GM21825 (cell line): ENCODE results near the gene KIF1B.

Source experiments
- ATAC-seq: cut with Tn5 transposase; IDR thresholded peaks from one replicate; pipeline ENCODE4 v1.9.1; 2021; ENCODE audit warnings: mild to moderate bottlenecking, moderate library complexity; ENCODE audit not compliant: unreplicated experiment

The KIF1B gene

DNA sequence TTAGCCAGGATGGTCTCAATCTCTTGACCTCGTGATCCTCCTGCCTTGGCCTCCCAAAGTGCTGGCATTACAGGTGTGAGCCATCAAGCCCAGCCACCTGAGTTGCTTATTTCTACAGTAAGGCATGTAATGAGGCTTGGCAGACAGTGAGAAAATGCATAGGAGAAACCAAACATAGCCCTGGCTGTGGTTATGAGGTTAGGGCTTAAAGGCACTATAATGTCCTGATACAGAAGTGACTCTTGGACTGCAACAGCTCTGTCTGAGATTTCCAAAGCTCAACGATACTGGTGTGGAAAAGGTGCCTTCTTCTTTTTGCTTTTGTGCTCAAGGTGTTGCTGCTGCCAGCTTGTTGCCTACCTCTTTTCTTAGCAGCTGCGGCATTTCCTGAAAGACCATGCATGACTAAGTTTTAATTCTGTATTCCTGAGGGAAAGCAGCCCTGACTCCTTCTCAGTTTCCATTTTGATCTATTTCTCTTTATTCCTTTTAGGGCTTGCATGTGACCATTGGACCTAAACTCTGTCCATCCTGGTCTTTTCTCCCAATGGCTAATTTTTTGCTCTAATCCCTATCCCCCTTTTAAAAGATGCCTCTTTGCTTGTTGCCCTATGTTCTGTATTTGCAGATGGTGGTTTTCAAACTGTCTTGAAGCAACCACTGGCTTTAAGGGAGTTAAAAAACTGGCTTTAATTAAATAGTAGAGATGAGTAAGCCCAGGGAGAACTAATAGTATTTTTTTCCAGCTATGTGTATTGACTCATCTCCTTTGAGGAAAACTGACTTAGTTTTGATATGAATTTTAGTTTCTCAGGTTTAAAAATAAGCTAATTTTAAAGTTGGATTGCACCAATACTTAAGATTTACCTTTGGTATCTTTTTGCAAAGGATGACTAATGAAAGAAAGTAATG lies 70.3 kb downstream of the KIF1B start:
- no peak for ATAC-seq

DNA sequence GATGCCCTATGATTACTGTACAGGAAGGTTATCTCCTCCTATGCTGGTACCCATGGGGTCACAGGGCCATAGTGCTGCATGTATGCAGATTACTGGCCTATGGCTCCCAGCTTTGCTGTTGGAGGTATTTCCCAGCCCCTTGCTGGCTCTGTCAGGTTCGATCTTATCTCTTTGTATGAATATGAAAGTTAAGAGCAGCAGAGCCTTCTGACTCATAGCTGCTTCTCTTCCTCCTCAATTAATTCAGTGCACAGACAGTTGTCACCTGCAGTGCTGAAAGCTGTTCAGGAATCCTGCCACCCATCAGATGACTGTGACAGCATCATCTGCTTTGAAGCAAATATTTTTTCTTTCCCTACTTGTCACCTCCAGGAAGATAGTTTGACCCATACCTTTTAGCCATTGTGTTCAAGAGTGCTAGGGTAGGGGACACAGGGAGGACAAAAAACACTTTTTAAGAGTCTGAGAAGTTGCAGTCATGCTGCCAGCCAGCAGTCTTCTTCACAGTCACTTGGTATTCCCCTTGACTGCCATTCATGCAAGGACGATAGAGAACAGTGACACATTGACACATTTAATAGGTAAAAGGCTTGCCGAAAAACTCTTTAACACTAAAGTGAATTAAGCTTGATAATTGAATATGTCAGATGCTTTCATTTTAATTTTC lies 73.1 kb downstream of the KIF1B start:
- ATAC-seq, result peak; percentile 63

DNA sequence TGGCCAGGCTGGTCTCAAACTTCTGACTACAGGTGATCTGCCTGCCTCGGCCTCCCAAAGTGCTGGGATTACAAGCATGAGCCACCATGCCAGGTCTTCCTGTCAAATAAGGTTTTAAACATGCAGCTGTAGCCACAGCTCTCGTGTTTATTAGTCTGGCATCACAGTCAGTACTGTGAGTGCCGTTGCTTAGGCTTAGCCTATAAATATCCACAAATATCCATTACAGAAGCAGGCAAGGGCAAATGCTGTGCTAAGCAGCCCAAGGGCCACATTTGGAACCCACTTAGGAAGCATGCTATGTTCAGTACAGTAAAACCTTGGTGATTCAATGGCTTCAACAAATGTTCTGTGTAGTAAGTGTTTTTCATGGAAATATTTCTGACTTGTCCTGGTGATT lies 75.9 kb downstream of the KIF1B start:
- ATAC-seq, result no peak

DNA sequence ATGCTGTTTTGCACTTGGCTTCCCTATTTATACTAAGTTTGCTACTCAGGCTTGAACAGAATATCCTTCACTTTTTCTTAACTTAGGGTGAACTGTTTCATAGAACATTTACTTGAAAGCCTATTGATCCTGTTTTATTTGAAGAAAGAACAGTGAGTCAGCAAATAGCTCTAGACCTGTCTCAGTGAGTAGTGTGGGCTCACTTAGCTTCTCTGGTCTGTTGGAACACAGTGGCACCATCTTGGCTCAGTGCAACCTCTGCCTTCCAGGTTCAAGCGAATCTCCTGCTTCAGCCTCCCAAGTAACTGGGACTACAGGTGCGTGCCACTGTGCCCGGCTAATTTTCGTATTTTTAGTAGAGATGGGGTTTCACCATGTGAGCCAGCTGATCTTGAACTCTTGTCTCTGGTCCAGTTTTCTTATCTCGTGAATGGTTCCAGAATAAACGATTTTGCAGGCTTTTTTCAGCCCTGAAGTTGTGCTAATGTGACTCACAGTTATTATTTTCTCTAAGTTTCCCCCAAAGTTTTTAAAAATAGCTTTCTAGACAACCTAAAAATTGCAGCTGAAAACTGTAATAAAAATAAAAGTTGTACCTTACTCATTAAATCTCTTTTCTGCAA lies 76.8 kb downstream of the KIF1B start:
- no peak for ATAC-seq

DNA sequence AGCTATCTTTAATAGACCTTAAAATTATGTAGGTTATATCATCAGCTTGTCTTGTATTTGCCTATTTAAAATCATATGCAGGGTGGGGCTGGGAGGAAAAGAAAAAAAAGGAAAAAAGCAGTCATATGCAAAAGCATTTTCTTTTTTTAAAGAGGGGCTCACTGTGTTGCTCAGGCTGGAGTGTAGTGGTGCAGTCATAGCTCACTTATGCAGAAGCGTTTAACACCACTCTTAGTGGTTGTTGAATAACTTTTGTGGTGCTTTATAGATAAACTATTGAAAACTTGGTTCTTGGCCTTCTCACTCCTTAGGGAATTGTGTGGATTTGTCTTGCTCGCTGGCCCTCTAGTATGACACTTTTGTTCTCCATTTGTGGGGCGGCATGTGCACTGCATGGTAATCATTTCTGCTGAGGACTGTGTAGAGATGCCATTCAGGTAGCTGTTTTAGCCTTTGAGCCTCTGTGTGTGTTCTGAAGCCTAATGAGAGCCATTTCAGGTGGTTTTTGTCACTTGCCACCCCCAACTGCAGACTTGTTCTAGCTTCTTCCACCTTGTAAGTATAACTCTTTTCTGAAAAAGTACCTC lies 77.8 kb downstream of the KIF1B start:
- ATAC-seq, result no peak

DNA sequence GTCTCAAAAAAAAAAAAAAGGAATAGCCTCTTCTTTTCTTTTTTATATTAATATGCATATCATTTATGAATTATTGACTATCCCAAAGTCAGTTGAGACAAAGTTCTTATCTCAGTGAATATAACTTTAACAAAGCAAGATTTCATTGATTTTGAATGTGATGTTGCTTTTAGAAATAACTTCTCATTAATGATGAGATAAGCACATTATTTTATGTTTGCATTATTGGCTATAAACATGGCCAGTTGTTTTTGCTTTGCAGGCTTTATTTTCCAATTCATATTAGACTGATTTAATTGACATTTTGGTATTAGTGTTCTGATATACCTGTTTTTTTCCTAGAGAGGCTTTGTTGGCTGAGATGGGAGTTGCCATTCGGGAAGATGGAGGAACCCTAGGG lies 81.3 kb downstream of the KIF1B start:
- ATAC-seq, result no peak

DNA sequence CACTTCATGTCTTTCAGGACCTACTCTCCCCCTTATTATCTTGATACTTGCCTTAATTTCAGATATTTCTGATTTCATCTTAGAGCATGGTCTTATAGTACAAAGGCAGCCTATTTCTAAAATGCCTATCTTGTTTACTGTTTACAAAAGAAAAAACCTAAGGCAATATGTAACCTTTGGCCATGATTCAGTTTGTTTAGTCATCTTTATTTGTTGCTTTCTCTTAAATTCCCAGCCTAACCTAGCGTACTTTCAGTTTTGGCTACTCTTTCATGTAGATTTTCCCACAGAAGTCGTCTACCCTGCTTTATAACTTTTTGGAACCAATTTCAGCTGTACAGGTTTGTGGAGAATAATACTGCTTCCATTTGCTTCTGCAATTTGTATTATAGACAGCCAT lies 81.8 kb downstream of the KIF1B start:
- ATAC-seq, result no peak

DNA sequence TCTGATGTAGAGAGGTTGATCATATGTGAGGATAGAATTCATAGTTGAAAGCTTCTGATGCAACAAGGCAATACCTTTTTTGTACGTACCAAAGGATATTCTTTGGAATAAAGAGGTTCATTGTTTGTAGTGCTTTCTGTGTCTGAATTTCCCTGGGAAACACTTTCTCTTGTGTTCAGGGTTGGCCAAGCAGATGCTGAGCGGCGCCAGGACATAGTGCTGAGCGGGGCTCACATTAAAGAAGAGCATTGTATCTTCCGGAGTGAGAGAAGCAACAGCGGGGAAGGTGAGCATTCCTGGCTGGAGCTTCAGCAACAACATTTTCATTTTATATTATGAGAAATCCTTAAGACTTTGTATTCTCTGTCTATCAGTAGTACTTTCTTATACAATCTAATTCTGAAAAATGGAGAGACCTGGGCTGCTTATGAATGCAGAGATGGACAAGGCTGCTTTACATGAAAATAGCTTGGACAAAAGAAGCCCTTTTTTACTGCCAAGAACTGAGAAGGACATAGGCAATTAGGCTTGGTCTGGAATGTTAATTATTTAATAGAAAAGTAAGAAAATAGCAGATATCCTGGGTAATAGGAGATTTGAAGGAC lies 85.2 kb downstream of the KIF1B start:
- ATAC-seq, result no peak

DNA sequence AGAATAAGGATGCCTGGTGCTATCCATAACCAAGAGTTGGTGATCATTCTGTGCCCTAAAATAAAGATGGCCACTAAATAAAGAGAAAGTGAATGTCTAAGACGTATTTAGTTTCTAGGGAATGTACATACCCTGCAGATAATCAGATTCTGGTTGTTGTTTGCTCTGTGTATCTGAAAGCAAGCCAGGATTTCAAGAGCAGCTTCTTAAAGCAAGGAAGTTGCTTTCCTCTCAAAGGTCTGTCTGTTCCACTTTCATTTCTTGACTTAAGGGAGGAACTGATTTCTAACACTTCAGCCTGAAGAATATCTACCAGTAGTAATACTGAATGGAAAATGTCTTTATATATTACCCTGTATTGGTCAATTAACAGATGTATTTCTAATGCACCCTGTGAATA lies 88.8 kb downstream of the KIF1B start:
- ATAC-seq, result no peak

DNA sequence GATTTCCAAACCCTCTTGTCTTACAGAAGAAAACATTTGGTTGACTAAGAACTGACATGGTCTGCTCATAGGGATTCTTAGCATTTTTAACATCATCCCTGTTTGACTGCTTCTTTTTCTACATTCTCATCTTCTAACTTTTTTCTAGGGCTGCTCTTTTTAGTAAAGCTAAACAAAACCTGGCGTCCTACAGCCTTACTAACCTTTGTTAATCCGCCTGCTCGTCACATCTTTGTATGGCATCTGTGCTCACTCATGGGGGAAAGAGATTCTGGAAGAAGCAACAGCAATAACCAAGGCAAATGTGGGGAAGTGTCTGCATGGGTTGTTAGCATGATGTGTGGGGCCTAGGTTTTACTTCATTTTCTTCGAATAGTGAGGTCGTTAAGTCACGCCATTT lies 92.0 kb downstream of the KIF1B start:
- no peak for ATAC-seq

DNA sequence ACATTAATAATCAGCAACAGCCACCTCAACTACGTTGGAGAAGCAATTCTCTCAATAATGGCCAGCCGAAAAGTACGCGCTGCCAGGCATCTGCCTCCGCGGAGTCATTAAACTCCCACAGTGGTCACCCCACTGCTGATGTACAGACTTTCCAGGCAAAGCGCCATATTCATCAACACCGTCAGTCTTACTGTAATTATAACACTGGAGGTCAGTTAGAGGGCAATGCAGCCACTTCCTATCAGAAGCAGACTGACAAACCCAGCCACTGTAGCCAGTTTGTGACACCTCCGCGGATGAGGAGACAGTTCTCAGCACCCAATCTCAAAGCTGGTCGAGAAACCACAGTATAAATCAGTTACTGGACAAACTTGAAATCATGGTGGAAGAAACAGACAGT lies 93.9 kb downstream of the KIF1B start:
- no peak for ATAC-seq

DNA sequence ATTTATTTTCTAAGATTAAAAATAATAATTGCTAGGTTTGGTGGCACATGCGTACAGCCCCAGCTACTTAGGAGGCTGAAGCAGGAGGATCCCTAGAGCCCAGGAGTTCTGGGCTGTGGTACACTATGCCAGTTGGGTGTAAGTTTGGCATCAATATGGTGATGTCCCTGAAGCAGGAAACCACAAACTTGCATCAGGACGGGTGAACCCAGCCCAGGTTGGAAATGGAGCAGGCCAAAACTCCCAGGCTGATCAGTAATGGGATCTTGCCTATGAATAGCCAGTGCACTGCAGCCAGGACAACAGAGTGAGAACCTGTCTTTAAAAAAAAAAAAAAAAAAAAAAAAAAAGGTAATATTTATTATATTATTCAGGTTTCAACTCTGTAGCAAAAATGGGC lies 96.1 kb downstream of the KIF1B start:
- no peak for ATAC-seq

DNA sequence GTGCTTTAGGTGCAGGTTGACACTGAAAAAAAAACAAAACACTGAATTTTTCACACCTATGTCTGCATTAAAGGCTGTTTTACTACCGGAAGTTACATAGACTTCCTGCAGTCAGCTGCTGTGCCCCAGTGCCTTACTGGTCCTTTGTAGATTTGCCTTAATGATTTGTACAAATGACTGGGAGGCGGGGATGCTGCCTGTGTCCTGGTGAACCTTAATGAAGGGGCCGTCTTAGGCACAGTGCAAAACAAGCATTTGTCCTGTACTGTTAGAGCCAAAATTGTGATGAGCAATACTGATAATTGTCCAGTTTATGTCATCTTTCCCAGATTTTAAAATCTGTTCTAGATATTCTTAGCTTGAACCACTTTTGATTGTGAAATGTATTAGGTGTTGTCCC lies 97.6 kb downstream of the KIF1B start:
- no peak for ATAC-seq

DNA sequence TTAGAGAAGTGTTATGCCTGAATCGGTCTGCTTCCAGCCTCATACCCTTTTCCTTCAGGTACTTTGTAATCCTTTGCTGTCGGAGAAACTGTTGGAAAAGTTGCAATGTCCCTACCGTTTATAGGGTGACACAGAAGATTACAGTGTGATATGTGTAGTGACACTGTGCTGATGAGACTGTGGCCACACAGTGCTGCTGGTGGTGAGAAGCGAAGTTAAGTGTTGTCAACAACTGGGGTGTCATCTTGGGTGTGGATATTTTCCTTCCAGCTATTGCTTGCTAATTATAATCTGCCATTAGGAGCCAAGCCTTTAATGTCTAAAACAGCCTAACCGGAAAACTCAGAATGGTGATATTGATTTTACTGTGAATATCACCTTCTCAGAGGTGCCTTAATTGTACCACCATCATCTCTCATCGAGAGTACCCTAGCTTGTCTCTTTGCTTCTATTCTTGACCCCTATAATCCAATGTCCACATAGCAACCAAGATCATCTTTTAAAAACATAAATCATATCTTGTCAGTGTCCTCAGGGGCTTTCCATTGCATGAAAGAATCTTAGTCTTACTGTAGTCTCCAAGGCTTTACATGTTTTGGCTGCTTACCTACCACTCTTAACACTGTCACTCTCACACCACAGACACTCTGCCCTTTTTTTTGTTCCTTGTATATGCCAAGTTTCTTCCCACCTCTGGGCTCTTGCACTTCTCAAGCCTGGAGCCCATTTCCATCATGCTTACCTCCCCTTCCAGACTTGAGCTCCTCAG lies 99.1 kb downstream of the KIF1B start:
- no peak for ATAC-seq

DNA sequence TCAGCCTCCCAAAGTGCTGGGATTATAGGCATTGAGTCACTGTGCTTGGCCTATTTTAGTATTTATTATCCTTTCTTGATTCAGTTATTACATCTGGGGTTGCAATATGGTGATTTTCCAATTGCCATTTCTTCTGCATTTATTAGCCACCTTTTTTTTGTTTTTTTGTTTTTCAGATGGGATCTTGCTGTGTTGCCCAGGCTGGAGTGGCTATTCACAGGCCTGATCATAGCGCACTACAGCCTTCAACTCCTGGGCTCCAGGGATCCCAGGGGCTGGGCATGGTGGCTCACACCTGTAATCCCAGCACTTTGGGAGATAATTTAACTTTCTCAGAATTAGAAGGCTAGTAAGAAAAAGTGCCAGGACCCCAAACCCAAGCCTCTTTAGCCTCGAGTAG lies 106.4 kb downstream of the KIF1B start:
- no peak for ATAC-seq

DNA sequence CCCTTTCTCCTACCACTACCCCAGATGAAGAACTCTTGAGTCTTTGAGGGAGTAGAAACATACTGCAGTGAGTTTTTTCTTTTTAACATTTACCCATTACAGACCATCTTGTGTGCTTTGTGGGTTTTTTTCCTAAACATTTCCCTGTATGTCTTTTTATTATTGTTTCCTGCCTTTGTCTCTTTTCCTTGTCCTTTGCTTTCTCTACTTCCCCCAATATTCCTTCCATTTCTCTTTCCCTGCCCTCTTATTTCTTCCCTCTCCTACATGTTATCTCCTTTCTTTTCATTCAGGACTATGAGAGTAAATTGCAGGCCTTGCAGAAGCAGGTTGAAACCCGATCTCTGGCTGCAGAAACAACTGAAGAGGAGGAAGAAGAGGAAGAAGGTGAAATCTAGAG lies 109.4 kb downstream of the KIF1B start:
- no peak for ATAC-seq

DNA sequence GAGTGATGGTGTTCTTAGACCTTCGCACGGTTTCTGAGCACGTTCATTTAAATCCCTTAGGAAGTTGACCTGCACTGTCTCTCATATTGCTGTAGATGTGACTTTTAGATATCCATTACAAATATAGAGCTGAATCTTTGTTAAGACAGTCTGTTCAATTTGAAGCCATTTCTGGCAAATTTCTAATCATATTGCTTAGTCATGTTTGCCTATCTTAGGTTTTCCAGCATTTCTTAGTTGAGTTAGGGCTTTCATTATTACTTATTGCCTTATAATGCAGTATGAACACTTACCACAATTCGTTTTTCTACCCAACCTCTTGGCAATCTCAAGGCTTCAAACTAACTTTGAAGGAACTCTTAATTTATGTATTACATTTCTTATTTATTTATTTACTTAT lies 110.0 kb downstream of the KIF1B start:
- ATAC-seq, result no peak

DNA sequence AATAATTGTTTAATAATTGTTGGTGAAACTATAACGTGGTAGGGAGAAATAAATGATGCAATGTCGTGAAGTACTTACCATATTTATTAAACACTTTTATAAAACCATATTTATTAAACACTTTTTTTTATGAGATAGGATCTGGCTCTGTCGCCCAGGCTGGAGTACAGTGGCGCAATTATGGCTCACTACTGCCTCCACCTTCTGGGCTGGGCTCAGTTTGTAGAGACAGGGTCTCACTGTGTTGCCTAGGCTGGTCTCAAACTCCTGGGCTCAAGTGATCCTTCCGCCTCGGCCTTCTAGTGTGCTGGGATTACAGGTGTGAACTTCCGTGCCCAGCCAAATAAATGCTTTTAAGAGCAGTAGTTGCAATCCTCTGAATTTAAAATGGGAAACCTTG lies 112.5 kb downstream of the KIF1B start:
- ATAC-seq, result no peak

DNA sequence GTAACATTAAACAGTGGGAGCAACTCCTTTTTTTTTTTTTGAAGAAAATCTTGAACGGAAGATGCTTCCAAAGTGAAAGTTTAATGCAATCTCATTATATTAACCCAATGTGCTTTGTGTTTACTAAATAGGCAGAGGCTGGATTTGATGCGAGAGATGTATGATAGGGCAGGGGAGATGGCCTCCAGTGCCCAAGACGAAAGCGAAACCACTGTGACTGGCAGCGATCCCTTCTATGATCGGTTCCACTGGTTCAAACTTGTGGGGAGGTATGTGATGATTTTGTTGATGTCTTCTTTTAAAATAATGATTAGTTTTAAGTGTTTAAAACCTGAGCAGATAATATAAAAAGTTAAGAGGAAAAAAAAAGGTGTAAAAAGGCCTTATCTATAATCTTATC lies 114.3 kb downstream of the KIF1B start:
- no peak for ATAC-seq

DNA sequence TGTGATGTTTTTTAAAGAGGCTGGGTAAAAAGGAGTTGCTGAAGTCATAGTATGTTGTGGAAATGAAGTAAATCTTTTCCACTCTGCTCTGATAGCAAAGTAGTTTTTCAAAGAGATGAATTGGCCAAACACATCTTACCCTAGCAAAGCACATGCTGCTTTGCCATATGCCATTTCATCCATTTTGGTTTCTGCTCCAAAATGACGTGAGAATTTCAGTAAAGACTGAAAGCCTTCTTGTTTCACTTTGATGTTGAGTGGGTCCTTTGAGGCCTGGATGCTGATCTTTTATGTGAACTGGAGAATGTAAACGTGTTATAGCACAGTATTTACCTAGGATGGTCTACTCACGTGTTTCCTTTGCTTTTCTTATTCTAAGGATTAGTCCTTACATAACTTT lies 115.2 kb downstream of the KIF1B start:
- no peak for ATAC-seq

DNA sequence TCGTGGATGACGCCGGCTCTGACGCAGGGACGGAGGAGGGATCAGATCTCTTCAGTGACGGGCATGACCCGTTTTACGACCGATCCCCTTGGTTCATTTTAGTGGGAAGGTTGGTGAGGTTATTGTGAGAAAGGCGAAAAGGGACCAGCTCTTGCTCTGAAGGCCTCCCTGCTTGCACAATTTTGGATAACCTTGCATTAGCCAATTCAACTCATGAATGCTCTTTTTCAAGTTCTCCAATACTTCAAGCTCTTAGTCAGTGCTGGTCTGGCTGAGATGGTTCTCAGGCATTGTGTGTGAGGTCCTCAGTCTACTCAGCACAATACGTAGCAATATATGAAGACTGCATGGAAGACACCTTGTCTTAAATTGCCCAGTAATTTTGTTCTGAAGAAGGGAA lies 115.9 kb downstream of the KIF1B start:
- no peak for ATAC-seq
